ENCODE measurements around the gene UBE2F. TPM values are rescaled to one million over a fixed set of nuclear protein-coding genes. Genes with fewer than 3 reads are reported as not detected.

The UBE2F gene
- total and polyA plus RNA-seq, 9 of the 15 experiments (the other 6 are each of a cell fraction or from before 2014, with no cell fraction given): 18.1 to 88.1 (median 53.0) TPM

DNA sequence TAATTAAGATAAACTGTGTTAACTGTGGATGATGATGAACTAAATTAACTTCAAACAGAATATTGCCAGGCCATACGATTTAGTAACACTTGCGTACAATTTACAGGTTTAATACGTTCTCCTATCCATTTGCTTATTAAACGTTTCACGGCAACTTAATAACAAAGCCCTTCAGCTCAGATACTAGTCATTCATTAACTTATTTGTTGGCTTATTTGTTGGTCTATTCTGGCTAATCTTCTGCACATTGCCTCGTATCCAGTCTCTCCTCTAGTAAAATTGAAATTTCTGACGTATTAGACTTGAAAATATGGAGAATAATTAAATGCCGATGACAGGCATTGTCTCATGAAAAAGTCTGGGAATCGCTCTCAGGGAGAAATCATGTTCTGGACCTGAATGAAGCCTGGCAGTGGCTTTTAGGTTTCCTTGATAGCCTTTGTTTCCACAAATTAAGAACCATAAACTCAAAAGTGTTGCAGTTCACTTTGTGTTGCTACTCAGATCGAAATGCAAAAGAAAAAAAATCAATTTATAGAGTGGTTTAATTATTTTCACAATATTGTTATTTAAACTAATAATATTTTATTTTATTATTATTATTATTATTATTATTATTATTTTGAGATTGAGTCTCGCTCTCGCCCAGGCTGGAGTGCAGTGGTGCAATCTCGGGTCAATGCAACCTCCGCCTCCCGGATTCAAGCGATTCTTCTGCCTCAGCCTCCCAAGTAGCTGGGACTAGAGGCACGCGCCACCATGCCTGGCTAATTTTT, 98.4 kb downstream of the UBE2F start:
- H3K27me3 ChIP-seq (ENCODE audit: control insufficient read depth in 2 of 2, insufficient read depth in 2 of 2, low read length in 2 of 2): no peaks in the 10 kb centered on the region
- H4K20me1 ChIP-seq (replicated peaks; ENCODE audit: control insufficient read depth, insufficient read depth, low read length): no peaks in the 10 kb centered on the region
- H3K36me3 ChIP-seq (ENCODE audit: control insufficient read depth, insufficient read depth, low read length): peaks cover 63% of the 10 kb centered on the region
- H3K4me1 ChIP-seq (replicated peaks in 1 of 2; ENCODE audit: control insufficient read depth in 2 of 2, insufficient read depth in 2 of 2, low read length in 2 of 2): peaks cover 4 to 10% of the 10 kb centered on the region in 2 experiments; a peak in 4 of 5 replicates
- TF ChIP-seq CEBPG (CRISPR knock-in tag; IDR thresholded peaks at IDR 0.05) (no peak), CEBPG (tag; conservative IDR thresholded peaks at IDR 0.05 in 1 of 2, IDR thresholded peaks at IDR 0.05 in 1 of 2) (no peak), RFX7 (CRISPR knock-in tag; IDR thresholded peaks at IDR 0.05) (no peak), PHB (CRISPR knock-in tag; IDR thresholded peaks at IDR 0.05) (no peak), ARID1B (IDR thresholded peaks at IDR 0.05) (no peak), ZKSCAN3 (CRISPR knock-in tag; IDR thresholded peaks at IDR 0.05) (no peak), SUPT5H (IDR thresholded peaks at IDR 0.05) (no peak), ZNF695 (CRISPR knock-in tag; IDR thresholded peaks at IDR 0.05) (no peak), ETV1 (tag; conservative IDR thresholded peaks at IDR 0.05; ENCODE audit: low read depth) (no peak), ZNF830 (CRISPR knock-in tag; IDR thresholded peaks at IDR 0.05) (no peak), GTF2E2 (tag; IDR thresholded peaks at IDR 0.05) (no peak), ZNF263 (CRISPR knock-in tag; IDR thresholded peaks at IDR 0.05; ENCODE audit: borderline replicate concordance) (no peak), KLF16 (IDR thresholded peaks at IDR 0.05) (no peak), RAD21 (CRISPR knock-in tag; conservative IDR thresholded peaks at IDR 0.05 in 1 of 2, IDR thresholded peaks at IDR 0.05 in 1 of 2) (no peak), POLR2AphosphoS5 (IDR thresholded peaks at IDR 0.05; ENCODE audit: control insufficient read depth, insufficient read depth, low read depth, low read length) (no peak), NFIX (CRISPR knock-in tag; IDR thresholded peaks at IDR 0.05; ENCODE audit: low read depth) (no peak)
- TF ChIP-seq, protein P1, sequence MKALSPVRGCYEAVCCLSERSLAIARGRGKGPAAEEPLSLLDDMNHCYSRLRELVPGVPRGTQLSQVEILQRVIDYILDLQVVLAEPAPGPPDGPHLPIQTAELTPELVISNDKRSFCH (CRISPR knock-in tag; IDR thresholded peaks at IDR 0.05): no peak
- TF ChIP-seq, protein P1 (tag; IDR thresholded peaks at IDR 0.05): no peak
- TF ChIP-seq, protein P2, sequence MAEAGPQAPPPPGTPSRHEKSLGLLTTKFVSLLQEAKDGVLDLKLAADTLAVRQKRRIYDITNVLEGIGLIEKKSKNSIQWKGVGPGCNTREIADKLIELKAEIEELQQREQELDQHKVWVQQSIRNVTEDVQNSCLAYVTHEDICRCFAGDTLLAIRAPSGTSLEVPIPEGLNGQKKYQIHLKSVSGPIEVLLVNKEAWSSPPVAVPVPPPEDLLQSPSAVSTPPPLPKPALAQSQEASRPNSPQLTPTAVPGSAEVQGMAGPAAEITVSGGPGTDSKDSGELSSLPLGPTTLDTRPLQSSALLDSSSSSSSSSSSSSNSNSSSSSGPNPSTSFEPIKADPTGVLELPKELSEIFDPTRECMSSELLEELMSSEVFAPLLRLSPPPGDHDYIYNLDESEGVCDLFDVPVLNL (CRISPR knock-in tag; IDR thresholded peaks at IDR 0.05; ENCODE audit: low read depth): no peak
- no peak overlapping the region for H2AFZ ChIP-seq (ENCODE audit: low read depth, low read length)
- POLR2A ChIA-PET: interaction anchor here (1.5 kb wide), 1 partner anchor 9 kb away, joined by 4 read pairs; no protein-coding TSS in a partner anchor
- BruUV-seq (replicated peaks): no TSS peak
- no peak overlapping the region for H3K27ac ChIP-seq (ENCODE audit: extremely low read depth, low read depth, low read length)
- no peak for FAIRE-seq
- intact Hi-C loops (cut with micrococcal nuclease): no loop called here
- H3K4me3 ChIP-seq: no peak overlapping the region
- CTCF ChIA-PET (ENCODE audit: low intra/inter-chr PET ratio): no interaction called here
- H3K9me1 ChIP-seq (ENCODE audit: control insufficient read depth, insufficient read depth, low read length): no peaks in the 10 kb centered on the region
- H3K9ac ChIP-seq (ENCODE audit: insufficient read depth in 1 of 2, low read depth in 2 of 2, low read length in 2 of 2): no peak overlapping the region
- H3K4me2 ChIP-seq (ENCODE audit: insufficient read depth, low read length): no peak overlapping the region
- no peaks in the 10 kb centered on the region for H3K9me3 ChIP-seq (replicated peaks; ENCODE audit: control insufficient read depth, insufficient read depth, low read depth, low read length)
- DNase-seq (ENCODE audit: extremely low read depth in 1 of 4, low spot score in 3 of 4): no peak
- H3K79me2 ChIP-seq (ENCODE audit: control insufficient read depth, insufficient read depth, low read length): peaks cover 33% of the 10 kb centered on the region
- in situ Hi-C loops (cut with MboI): no loop called here
- WGBS (ENCODE audit: insufficient coverage, low coverage, missing lambda C conversion rate): 79% methylated on average over 12 of the region's 18 CpGs
- no peak for ATAC-seq

Measured in K562 (cell line).